NB4 (cell line): ENCODE data around the gene NUDC.

Experiments
- POLR2A ChIP-seq: IDR thresholded peaks from 2 replicates; pipeline ENCODE4 v1.6.1; 2011; ENCODE audit warnings: mild to moderate bottlenecking; ENCODE audit not compliant: insufficient read length; ENCODE audit errors: extremely low read depth
- TF ChIP-seq, protein P1 (sequence below): IDR thresholded peaks from one replicate; pipeline ENCODE4 v1.5.1; 2012; ENCODE audit warnings: low read depth, low read length

DNA sequence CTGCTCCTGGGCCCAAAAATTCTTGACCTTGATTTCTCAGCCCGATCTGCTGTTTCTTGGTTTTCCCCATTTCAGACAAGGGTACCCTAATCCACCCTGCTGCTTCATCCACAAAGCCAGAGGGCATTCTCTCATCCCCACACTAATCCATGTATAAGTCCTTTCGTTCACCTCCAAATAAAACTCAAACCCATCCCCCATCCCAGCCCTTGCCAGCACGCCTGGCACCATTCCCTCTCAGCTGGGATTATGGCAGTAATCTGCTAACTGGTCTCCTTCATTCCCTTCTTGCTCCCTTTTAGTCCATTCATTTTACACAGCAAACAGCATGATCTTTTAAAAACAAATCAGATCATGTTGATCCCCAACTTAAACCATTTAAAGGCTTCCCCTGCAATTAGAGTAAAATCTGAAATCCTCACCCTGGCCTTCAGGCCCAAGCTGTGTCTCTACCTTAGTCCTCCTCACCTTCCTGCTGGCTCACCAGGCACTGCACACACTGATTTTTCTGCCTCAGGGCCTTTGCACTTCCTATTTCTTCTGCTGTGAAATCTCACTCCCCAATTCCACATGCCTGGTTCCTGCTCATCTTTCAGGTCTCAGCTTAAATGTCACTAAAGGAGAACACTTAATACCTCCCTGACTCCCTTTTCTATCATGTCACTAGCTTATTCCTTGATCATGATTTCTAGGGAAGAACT lies 59.8 kb downstream of the NUDC start:
- TF ChIP-seq POLR2A: no peak
- TF ChIP-seq, protein P1, sequence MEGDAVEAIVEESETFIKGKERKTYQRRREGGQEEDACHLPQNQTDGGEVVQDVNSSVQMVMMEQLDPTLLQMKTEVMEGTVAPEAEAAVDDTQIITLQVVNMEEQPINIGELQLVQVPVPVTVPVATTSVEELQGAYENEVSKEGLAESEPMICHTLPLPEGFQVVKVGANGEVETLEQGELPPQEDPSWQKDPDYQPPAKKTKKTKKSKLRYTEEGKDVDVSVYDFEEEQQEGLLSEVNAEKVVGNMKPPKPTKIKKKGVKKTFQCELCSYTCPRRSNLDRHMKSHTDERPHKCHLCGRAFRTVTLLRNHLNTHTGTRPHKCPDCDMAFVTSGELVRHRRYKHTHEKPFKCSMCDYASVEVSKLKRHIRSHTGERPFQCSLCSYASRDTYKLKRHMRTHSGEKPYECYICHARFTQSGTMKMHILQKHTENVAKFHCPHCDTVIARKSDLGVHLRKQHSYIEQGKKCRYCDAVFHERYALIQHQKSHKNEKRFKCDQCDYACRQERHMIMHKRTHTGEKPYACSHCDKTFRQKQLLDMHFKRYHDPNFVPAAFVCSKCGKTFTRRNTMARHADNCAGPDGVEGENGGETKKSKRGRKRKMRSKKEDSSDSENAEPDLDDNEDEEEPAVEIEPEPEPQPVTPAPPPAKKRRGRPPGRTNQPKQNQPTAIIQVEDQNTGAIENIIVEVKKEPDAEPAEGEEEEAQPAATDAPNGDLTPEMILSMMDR: no peak
